Left lung (tissue), 10 donors: ENCODE data around the gene LINGO3. TPM values are rescaled to one million over a fixed set of nuclear protein-coding genes. Genes with fewer than 3 reads are reported as not detected.

Source experiments
- ATAC-seq: fragments of 200-7000 bp; cut with Tn5 transposase; one replicate; pipeline ENCODE4 v1.9.1; 2020; ENCODE audit warnings: moderate library complexity
- DNase-seq, 4 donors: peaks; one replicate each; pipeline ENCODE4 v3.0.0-alpha.2; 2013 to 2020
- H3K27ac ChIP-seq, 2 donors: fragments of 200-600 bp; sonication (generic) in 1 of 2; one replicate each; pipeline versions ENCODE4 v1.5.0 to v1.8.0; 2020 to 2021
- H3K27me3 ChIP-seq, 2 donors: fragments of 200-600 bp; sonication (generic) in 1 of 2; one replicate each; pipeline versions ENCODE4 v1.5.0 to v1.8.0; 2020 to 2021
- H3K36me3 ChIP-seq, 2 donors: fragments of 200-600 bp; sonication (generic) in 1 of 2; one replicate each; pipeline versions ENCODE4 v1.5.0 to v1.8.0; 2020 to 2021
- H3K4me1 ChIP-seq, 2 donors: fragments of 200-600 bp; one replicate each; pipeline ENCODE4 v1.8.0; 2021
- H3K4me3 ChIP-seq, 2 donors: fragments of 200-600 bp; sonication (generic) in 1 of 2; one replicate each; pipeline versions ENCODE4 v1.5.0 to v1.8.0; 2020 to 2021; ENCODE audit warnings: mild to moderate bottlenecking in 1 of 2
- H3K9me3 ChIP-seq, 2 donors: fragments of 200-600 bp; sonication (generic) in 1 of 2; one replicate each; pipeline versions ENCODE4 v1.5.0 to v1.8.0; 2020 to 2021
- CTCF ChIP-seq, 2 donors: fragments of 200-600 bp; sonication (generic) in 1 of 2; IDR thresholded peaks; one replicate each; pipeline versions ENCODE4 v1.5.0 to v1.8.0; 2021; ENCODE audit warnings: antibody characterized with exemption in 2 of 2
- intact Hi-C, 2 donors: fragments of 100-400 bp; cut with DNase I; formaldehyde crosslinking; loops; one replicate each; pipeline versions ENCODE4 v1.11.2 to v1.14.2; 2022
- polyA plus RNA-seq, 6 donors: library from polyadenylated mRNA; unstranded; fragments of 120-200 nt; gene quantifications; one replicate each; pipeline ENCODE4 v1.2.1, GENCODE V29; 2013; ENCODE audit not compliant: insufficient read length in 6 of 6
- total RNA-seq, 2 donors: library from RNA; stranded (reverse); fragmentation: NEBNext Ultra II Directional; extraction: Animal tissue kit (Norgen Biotek cat#: 25700); gene quantifications; one replicate each; pipeline ENCODE4 v1.2.1, GENCODE V29; 2021
- donor health status: DM: no; HTN: yes; CAD: no.
- donor health status: DM: no; HTN: no; CAD: no.

The LINGO3 gene
- total and polyA plus RNA-seq, 8 donors = 0.10 to 0.17 (median 0.16) TPM; not detected in 5

- H3K27me3 ChIP-seq = peaks cover 7 to 18% of the 10 kb centered on the region in 2 donors
- intact Hi-C loops = no loop called here
- no peak for TF ChIP-seq CTCF (IDR thresholded peaks at IDR 0.05)
- no peak for DNase-seq
- no peak overlapping the region for H3K27ac ChIP-seq
- no peak overlapping the region for H3K4me3 ChIP-seq
- peaks cover 0 to 13% of the 10 kb centered on the region in 2 donors for H3K36me3 ChIP-seq
- H3K9me3 ChIP-seq = peaks cover 0 to 7% of the 10 kb centered on the region in 2 donors
- ATAC-seq = no peak
- H3K4me1 ChIP-seq = peaks cover 0 to 9% of the 10 kb centered on the region in 2 donors
Measured at GRCh38 chr19:2317300-2317699, 9.3 kb upstream of the LINGO3 start.

- DNase-seq (peak in 3 of 4 donors; percentile 59 to 94 (median 85)), ATAC-seq (peak; percentile 95)
- intact Hi-C loops = no loop called here
- H3K27me3 ChIP-seq = peaks cover 18 to 32% of the 10 kb centered on the region in 2 donors
- H3K36me3 ChIP-seq = no peaks in the 10 kb centered on the region
- H3K4me3 ChIP-seq = no peak overlapping the region
- peaks cover 0 to 9% of the 10 kb centered on the region in 2 donors for H3K4me1 ChIP-seq
- peak; percentile 49 to 83 for TF ChIP-seq CTCF (IDR thresholded peaks at IDR 0.05)
- peaks cover 0 to 7% of the 10 kb centered on the region in 2 donors for H3K9me3 ChIP-seq
- peak overlapping the region in 1 of 2 donors; percentile 53 for H3K27ac ChIP-seq
Measured at GRCh38 chr19:2315818-2316353, 7.9 kb upstream of the LINGO3 start.

- TF ChIP-seq CTCF (IDR thresholded peaks at IDR 0.05) = no peak
- H3K4me1 ChIP-seq = peaks cover 0 to 9% of the 10 kb centered on the region in 2 donors
- H3K27me3 ChIP-seq = peaks cover 20 to 38% of the 10 kb centered on the region in 2 donors
- H3K27ac ChIP-seq = peak overlapping the region in 1 of 2 donors; percentile 53
- H3K36me3 ChIP-seq = no peaks in the 10 kb centered on the region
- no peak overlapping the region for H3K4me3 ChIP-seq
- ATAC-seq = no peak
- no peak for DNase-seq
- peaks cover 0 to 7% of the 10 kb centered on the region in 2 donors for H3K9me3 ChIP-seq
- intact Hi-C loops = no loop called here
Measured at GRCh38 chr19:2315121-2315817, 7.3 kb upstream of the LINGO3 start.

- peak in 1 of 4 donors; percentile 59 for DNase-seq
- peaks cover 0 to 13% of the 10 kb centered on the region in 2 donors for H3K4me1 ChIP-seq
- H3K27ac ChIP-seq = no peak overlapping the region
- no peak for TF ChIP-seq CTCF (IDR thresholded peaks at IDR 0.05)
- H3K36me3 ChIP-seq = no peaks in the 10 kb centered on the region
- no peak for ATAC-seq
- H3K27me3 ChIP-seq = peaks cover 32 to 61% of the 10 kb centered on the region in 2 donors
- no peak overlapping the region for H3K4me3 ChIP-seq
- intact Hi-C loops = no loop called here
- peaks cover 0 to 7% of the 10 kb centered on the region in 2 donors for H3K9me3 ChIP-seq
Measured at GRCh38 chr19:2312820-2313501, 5.0 kb upstream of the LINGO3 start.

- Histone ChIP-seq H3K4me1 (peaks cover 0 to 17% of the 10 kb centered on the region in 2 donors), H3K9me3 (peaks cover 0 to 7% of the 10 kb centered on the region in 2 donors), H3K27me3 (peaks cover 46 to 79% of the 10 kb centered on the region in 2 donors), H3K36me3 (no peaks in the 10 kb centered on the region), H3K27ac (no peak overlapping the region), H3K4me3 (no peak overlapping the region)
- TF ChIP-seq CTCF (IDR thresholded peaks at IDR 0.05) = no peak
- DNase-seq (no peak), ATAC-seq (no peak)
- intact Hi-C loops = no loop called here
Measured at GRCh38 chr19:2311093-2311492, 3.1 kb upstream of the LINGO3 start.
